Pancreas (tissue), 10 donors: ENCODE results near the gene OR51B6. TPM values are rescaled to one million over a fixed set of nuclear protein-coding genes. Genes with fewer than 3 reads are reported as not detected.
"Not testable (repeated sequence)": the region's sequence is repeated elsewhere in the genome, so short reads cannot be mapped to it uniquely, and the experiment has no call there.

Source experiments
- ATAC-seq, 4 donors: fragments of 200-7000 bp; cut with Tn5 transposase; one replicate each; pipeline versions ENCODE4 v1.8.0 to v1.9.1; 2020; ENCODE audit warnings: mild to moderate bottlenecking in 4 of 4, moderate library complexity in 4 of 4
- DNase-seq, 6 donors: peaks; one replicate each; pipeline ENCODE4 v3.0.0-alpha.2; 2020
- FAIRE-seq: peaks from 2 replicates; lab custom pipeline; 2012; peaks lifted over from hg19 to GRCh38; lab: Jason Lieb, UNC
- H3K27ac ChIP-seq, 4 donors: fragments of 200-600 bp; sonication (generic); 1 replicate in 3 of 4; 2 replicates in 1 of 4; pipeline versions ENCODE4 v1.5.0 to v1.8.0; 2020
- H3K27me3 ChIP-seq, 4 donors: fragments of 200-600 bp; one replicate each; pipeline ENCODE4 v1.8.0; 2021
- H3K36me3 ChIP-seq, 3 donors: fragments of 200-600 bp; sonication (generic) in 1 of 3; one replicate each; pipeline versions ENCODE4 v1.5.0 to v1.8.0; 2020 to 2021
- H3K4me1 ChIP-seq, 3 donors: fragments of 200-600 bp; one replicate each; pipeline ENCODE4 v1.8.0; 2021
- H3K4me3 ChIP-seq, 4 donors: fragments of 200-600 bp; sonication (generic) in 2 of 4; one replicate each; pipeline versions ENCODE4 v1.5.0 to v1.8.0; 2020 to 2021
- H3K9me3 ChIP-seq, 4 donors: fragments of 200-600 bp; one replicate each; pipeline ENCODE4 v1.8.0; 2021
- WGBS, 2 donors: extraction: QIAGEN DNeasy Blood & Tissue Kit; methylation state at CpG; one replicate each; pipeline ENCODE4 v1.1.7; 2013; 5-methylcytosine and 5-hydroxymethylcytosine counted together
- intact Hi-C, 3 donors: fragments of 100-400 bp; cut with DNase I; formaldehyde crosslinking; loops; one replicate each; pipeline versions ENCODE4 v1.11.1 to v1.14.2; 2022
- polyA plus RNA-seq, 2 donors: library from polyadenylated mRNA; stranded (reverse); fragments of 200-250 nt; gene quantifications; one replicate each; pipeline ENCODE4 v1.2.3, GENCODE V29; 2013
- total RNA-seq, 6 donors: library from RNA; stranded (reverse); fragmentation: NEBNext Ultra II Directional in 4 of 6; extraction: Animal tissue kit (Norgen Biotek cat#: 25700) in 4 of 6; gene quantifications; one replicate each; pipeline versions ENCODE4 v1.2.1 to v1.2.4, GENCODE V29; 2021 to 2023
- TF ChIP-seq, protein P1 (sequence below), 4 donors: fragments of 200-600 bp; sonication (generic) in 3 of 4; IDR thresholded peaks; one replicate each; pipeline versions ENCODE4 v1.5.0 to v1.8.0; 2021; ENCODE audit warnings: antibody characterized with exemption in 4 of 4
- donor health status: healthy with polysubstance abuse.
- donor health status: DM: no; HTN: no; CAD: no; lungs with moderate emphysema.
- donor health status: DM: no; HTN: no; CAD: no.
- donor health status: control.
- donor health status: control.
- donor health status: Bipolar disorder and iron deficiency.
- donor health status: DM: yes; HTN: yes; CAD: no.
- donor health status: DM: no; HTN: no; CAD: no.
- donor health status: DM: no; HTN: no; CAD: no.
- donor health status: DM: yes; HTN: yes; CAD: no.

Gene OR51B6
- total and polyA plus RNA-seq, 8 donors: not detected

DNA sequence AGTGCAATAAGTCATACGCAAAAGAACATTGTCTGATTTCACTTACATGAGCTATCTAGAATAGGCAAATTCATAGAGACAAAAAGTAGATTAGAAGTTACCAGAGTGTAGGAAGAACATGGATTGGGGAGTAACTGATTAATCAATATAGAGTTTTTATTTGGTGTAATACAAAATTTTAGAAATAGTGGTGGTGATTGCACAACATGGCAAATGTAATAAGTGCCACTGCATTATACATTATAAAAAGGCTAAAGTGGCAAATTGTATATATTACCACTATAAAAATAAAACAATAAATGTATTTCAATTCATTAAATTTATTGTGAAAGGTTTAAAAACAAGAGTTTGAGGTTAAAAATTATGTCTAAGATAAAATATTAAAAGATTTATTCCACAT is 40.9 kb upstream of the OR51B6 start:
- TF ChIP-seq, protein P1, sequence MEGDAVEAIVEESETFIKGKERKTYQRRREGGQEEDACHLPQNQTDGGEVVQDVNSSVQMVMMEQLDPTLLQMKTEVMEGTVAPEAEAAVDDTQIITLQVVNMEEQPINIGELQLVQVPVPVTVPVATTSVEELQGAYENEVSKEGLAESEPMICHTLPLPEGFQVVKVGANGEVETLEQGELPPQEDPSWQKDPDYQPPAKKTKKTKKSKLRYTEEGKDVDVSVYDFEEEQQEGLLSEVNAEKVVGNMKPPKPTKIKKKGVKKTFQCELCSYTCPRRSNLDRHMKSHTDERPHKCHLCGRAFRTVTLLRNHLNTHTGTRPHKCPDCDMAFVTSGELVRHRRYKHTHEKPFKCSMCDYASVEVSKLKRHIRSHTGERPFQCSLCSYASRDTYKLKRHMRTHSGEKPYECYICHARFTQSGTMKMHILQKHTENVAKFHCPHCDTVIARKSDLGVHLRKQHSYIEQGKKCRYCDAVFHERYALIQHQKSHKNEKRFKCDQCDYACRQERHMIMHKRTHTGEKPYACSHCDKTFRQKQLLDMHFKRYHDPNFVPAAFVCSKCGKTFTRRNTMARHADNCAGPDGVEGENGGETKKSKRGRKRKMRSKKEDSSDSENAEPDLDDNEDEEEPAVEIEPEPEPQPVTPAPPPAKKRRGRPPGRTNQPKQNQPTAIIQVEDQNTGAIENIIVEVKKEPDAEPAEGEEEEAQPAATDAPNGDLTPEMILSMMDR (IDR thresholded peaks at IDR 0.05): no peak
- 89 to 96% methylated on average over 1 of the region's 1 CpG for WGBS, 2 donors
- Histone ChIP-seq H3K27me3 (no peaks in the 10 kb centered on the region), H3K9me3 (no peaks in the 10 kb centered on the region), H3K4me1 (no peaks in the 10 kb centered on the region), H3K36me3 (no peaks in the 10 kb centered on the region), H3K4me3 (no peak overlapping the region), H3K27ac (no peak overlapping the region)
- ATAC-seq: no peak
- intact Hi-C loops: no loop called here
- no peak for DNase-seq
- FAIRE-seq: no peak

DNA sequence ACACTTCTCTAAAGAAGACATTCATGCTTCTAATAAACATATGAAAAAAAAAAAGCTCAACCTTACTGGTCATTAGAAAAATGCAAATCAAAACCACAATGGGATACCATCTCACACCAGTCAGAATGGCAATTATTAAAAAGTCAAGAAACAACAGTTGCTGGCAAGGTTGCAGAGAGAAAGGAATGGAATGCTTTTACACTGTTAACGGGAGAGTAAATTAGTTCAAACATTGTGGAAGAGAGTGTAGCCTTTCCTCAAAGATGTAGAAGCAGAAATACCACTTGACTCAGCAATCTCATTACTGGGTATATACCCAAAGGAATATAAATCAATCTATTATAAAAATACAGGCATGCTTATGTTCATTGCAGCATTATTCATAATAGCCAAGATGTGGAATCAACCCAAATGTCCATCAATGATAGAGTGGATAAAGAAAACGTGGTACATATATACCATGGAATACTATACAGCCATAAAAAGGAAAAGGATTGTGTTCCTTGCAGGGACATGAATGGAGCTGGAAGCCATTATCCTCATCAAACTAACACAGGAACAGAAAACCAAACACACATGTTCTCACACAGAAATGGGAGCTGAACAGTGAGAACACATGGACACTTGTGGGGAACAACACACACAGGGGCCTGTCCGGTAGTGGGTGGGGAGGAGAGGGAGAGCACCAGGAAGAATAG is 37.8 kb upstream of the OR51B6 start:
- H3K4me3 ChIP-seq, H3K27ac ChIP-seq, intact Hi-C loops, H3K27me3 ChIP-seq, ATAC-seq, H3K9me3 ChIP-seq, H3K36me3 ChIP-seq, DNase-seq, H3K4me1 ChIP-seq, FAIRE-seq: not testable (repeated sequence)
- WGBS, 2 donors: 56 to 68% methylated on average over 3 of the region's 3 CpGs

DNA sequence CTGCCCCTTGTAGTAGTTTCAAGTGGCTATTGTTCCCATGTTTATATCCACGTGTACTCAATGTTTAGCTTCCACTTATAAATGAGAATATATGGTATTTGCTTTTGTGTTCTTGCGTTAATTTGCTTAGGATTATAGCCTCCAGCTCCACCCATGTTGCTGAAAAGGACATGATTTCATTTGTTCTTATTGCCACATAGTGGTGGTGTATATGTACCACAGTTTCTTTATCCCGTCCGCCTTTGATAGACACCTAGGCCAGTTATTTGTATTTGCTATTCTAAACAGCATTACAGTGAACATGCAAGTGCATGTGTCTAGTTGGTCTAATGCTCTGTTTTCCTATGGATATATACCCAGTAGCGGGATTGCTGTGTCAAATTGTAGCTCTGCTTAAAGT is 34.0 kb upstream of the OR51B6 start:
- 55 to 67% methylated on average over 5 of the region's 5 CpGs for WGBS, 2 donors
- Histone ChIP-seq H3K27ac (no peak overlapping the region), H3K9me3 (no peaks in the 10 kb centered on the region), H3K27me3 (peaks cover 0 to 7% (median 0%) of the 10 kb centered on the region in 4 donors), H3K4me1 (no peaks in the 10 kb centered on the region), H3K36me3 (no peaks in the 10 kb centered on the region), H3K4me3 (no peak overlapping the region)
- DNase-seq (no peak), ATAC-seq (no peak), FAIRE-seq (no peak)
- intact Hi-C loops: no loop called here
- TF ChIP-seq, protein P1 (IDR thresholded peaks at IDR 0.05): no peak

DNA sequence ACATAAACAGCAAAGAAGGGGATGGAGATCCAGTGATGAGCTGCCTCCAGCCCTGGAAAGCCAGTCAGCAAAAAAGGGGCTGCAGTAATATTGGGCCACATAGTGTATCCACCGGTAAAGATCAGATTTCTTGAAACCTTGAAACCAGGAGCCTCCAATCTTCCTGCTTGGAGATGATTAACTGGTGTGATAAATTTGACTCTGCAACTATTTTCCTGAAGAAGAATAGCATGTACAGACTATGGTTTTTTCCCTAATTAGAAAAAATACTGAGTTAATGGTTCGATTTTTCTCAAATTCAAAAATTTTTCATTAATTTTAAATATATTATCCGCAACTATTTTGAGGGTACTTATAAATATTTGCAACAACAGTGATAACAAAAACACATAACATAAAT is 27.1 kb upstream of the OR51B6 start, which contains the start of gene OR51B2:
OR51B2 (minus strand) TSS at position 101 of the 400 bp plus-strand sequence; CDS start at position 101, 0 bp downstream.
- TF ChIP-seq, protein P1 (IDR thresholded peaks at IDR 0.05): no peak
- Histone ChIP-seq H3K27ac (no peak within 1 kb of the TSS), H3K9me3 (no peaks in the 10 kb centered on the region), H3K4me3 (no peak within 1 kb of the TSS), H3K27me3 (peaks cover 0 to 2% (median 0%) of the 10 kb centered on the region in 4 donors), H3K36me3 (no peaks in the 10 kb centered on the region), H3K4me1 (no peaks in the 10 kb centered on the region)
- ATAC-seq (no peak), FAIRE-seq (no peak), DNase-seq (no peak)
- intact Hi-C loops: no loop called here
- 51 to 59% methylated on average over 3 of the region's 3 CpGs for WGBS, 2 donors

DNA sequence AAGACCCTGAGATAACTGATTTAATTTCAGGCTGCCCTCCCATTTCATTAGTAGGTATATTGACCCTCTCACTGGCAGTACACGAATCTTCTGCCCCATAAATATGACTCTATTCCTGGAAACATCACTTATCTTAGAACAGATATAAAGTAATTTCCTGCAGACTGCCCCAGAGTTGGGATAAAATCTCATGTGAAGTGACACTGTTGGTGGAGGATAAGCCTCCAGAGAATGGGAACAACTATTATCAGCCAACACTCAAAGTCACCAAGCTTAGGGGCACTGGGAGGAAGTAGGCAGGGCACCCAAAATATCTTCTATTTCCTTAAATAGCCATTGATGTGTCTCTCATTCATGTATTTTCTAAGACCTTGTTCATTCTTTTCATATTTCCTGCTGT is 16.1 kb upstream of the OR51B6 start:
- intact Hi-C loops: no loop called here
- FAIRE-seq: no peak
- Histone ChIP-seq H3K4me3 (no peak overlapping the region), H3K36me3 (no peaks in the 10 kb centered on the region), H3K4me1 (no peaks in the 10 kb centered on the region), H3K9me3 (no peaks in the 10 kb centered on the region), H3K27me3 (no peaks in the 10 kb centered on the region), H3K27ac (no peak overlapping the region)
- ATAC-seq: no peak
- WGBS, 2 donors: 28 to 42% methylated on average over 1 of the region's 1 CpG
- no peak for DNase-seq
- TF ChIP-seq, protein P1 (IDR thresholded peaks at IDR 0.05): no peak
